SK-MEL-5 (cell line): ENCODE measurements around the gene CCDC7. TPM values are rescaled to one million over a fixed set of nuclear protein-coding genes. Genes with fewer than 3 reads are reported as not detected.
"Not testable (repeated sequence)": the region's sequence is repeated elsewhere in the genome, so short reads cannot be mapped to it uniquely, and the experiment has no call there.

Source experiments
- DNase-seq: peaks from one replicate; pipeline ENCODE4 v3.0.0-alpha.2; 2016; ENCODE audit warnings: low read depth, low spot score
- in situ Hi-C: cut with HindIII; loops from 2 replicates; pipeline ENCODE4 v1.10.0; 2016; ENCODE audit warnings: low sequenced_read_pairs, high pct_unique_total_duplicates, low pct_unique_long_range_greater_than_20kb
- total RNA-seq: library from RNA; depleted of rRNA; stranded (reverse); fragments of >200 nt; shearing (Covaris generic); gene quantifications from 2 replicates; pipeline ENCODE4 v1.2.3, GENCODE V29; 2014

The CCDC7 gene
- total RNA-seq, 1 experiment from 2014 or later: 3.8 TPM

- no peak for DNase-seq
- in situ Hi-C loops: no loop called here
Observed at GRCh38 chr10:32622409-32622808, 176.5 kb downstream of the CCDC7 start.

GRCh38 chr10:32627183-32627582, 181.2 kb downstream of the CCDC7 start:
- in situ Hi-C loops: no loop called here
- no peak for DNase-seq

GRCh38 chr10:32629910-32630309, 184.0 kb downstream of the CCDC7 start:
- DNase-seq: no peak
- in situ Hi-C loops: no loop called here

- in situ Hi-C loops: no loop called here
Observed at GRCh38 chr10:32646535-32646934, 200.6 kb downstream of the CCDC7 start.

GRCh38 chr10:32650246-32650655, 204.3 kb downstream of the CCDC7 start:
- in situ Hi-C loops: no loop called here
- DNase-seq: peak; percentile 46

More at GRCh38 chr10:32646535-32646934, 200.6 kb downstream of the CCDC7 start:
- no peak for DNase-seq

GRCh38 chr10:32657430-32657829, 211.5 kb downstream of the CCDC7 start:
- in situ Hi-C loops, DNase-seq: not testable (repeated sequence)

GRCh38 chr10:32661346-32661745, 215.4 kb downstream of the CCDC7 start:
- in situ Hi-C loops: no loop called here
- DNase-seq: no peak

- peak; percentile 69 for DNase-seq
- in situ Hi-C loops: no loop called here
Observed at GRCh38 chr10:32680803-32681557, 235.0 kb downstream of the CCDC7 start.

- in situ Hi-C loops: no loop called here
- DNase-seq: no peak
Observed at GRCh38 chr10:32684291-32684690, 238.4 kb downstream of the CCDC7 start.

- DNase-seq: no peak
- in situ Hi-C loops: no loop called here
Observed at GRCh38 chr10:32687116-32687515, 241.2 kb downstream of the CCDC7 start.

- in situ Hi-C loops: no loop called here
- DNase-seq: no peak
Observed at GRCh38 chr10:32687546-32687945, 241.6 kb downstream of the CCDC7 start.

- DNase-seq: peak; percentile 82
- in situ Hi-C loops: no loop called here
Observed at GRCh38 chr10:32692174-32692573, 246.2 kb downstream of the CCDC7 start.

- DNase-seq: no peak
- in situ Hi-C loops: no loop called here
Observed at GRCh38 chr10:32693441-32693979, 247.6 kb downstream of the CCDC7 start.

- DNase-seq, in situ Hi-C loops: not testable (repeated sequence)
Observed at GRCh38 chr10:32699683-32700082, 253.7 kb downstream of the CCDC7 start.

GRCh38 chr10:32713560-32713959, 267.6 kb downstream of the CCDC7 start:
- in situ Hi-C loops: no loop called here
- peak; percentile 32 for DNase-seq

- no peak for DNase-seq
- in situ Hi-C loops: no loop called here
Observed at GRCh38 chr10:32731527-32731926, 285.6 kb downstream of the CCDC7 start.

GRCh38 chr10:32738958-32739357, 293.0 kb downstream of the CCDC7 start:
- in situ Hi-C loops: no loop called here
- DNase-seq: no peak

- in situ Hi-C loops: no loop called here
- DNase-seq: no peak
Observed at GRCh38 chr10:32744321-32744720, 298.4 kb downstream of the CCDC7 start.

GRCh38 chr10:32746869-32747268, 300.9 kb downstream of the CCDC7 start:
- in situ Hi-C loops: no loop called here
- no peak for DNase-seq
